OCI-M2 (cell line): Measurements from ENCODE around the gene BBS9.

ENCODE experiments used
- DNase-seq: peaks from one replicate; lab custom pipeline; 2025; ENCODE audit not compliant: unreplicated experiment; lab: John Stamatoyannopoulos, UW

BBS9 gene

GRCh38 chr7:33642312-33642711, 512.9 kb downstream of the BBS9 start:
- DNase-seq: no peak

GRCh38 chr7:33643530-33643929, 514.2 kb downstream of the BBS9 start:
- no peak for DNase-seq

- no peak for DNase-seq
These were observed 515.1 kb downstream of the BBS9 start for GRCh38 chr7:33644489-33644888.

GRCh38 chr7:33645104-33645503, 515.7 kb downstream of the BBS9 start:
- no peak for DNase-seq

DNA sequence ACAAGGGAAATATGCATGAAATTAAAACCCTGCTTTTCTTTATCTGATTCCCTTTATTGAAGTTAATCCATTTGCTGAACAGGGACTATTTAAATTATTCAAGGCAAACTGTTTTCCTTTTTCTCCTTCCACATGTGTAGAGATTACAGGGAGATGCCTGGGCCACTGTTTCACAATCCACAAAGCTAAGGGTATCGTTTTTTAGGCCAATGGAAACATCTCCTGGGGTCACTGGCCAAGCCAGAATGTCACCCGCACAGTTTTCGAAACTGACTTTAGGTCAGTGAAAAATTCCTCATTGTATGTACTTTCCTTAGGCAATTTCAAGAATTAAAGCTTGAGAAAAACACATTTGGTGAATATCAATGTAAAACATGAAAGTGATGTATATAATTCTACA, 516.8 kb downstream of the BBS9 start:
- no peak for DNase-seq

GRCh38 chr7:33646891-33647391, 517.6 kb downstream of the BBS9 start:
- no peak for DNase-seq

DNA sequence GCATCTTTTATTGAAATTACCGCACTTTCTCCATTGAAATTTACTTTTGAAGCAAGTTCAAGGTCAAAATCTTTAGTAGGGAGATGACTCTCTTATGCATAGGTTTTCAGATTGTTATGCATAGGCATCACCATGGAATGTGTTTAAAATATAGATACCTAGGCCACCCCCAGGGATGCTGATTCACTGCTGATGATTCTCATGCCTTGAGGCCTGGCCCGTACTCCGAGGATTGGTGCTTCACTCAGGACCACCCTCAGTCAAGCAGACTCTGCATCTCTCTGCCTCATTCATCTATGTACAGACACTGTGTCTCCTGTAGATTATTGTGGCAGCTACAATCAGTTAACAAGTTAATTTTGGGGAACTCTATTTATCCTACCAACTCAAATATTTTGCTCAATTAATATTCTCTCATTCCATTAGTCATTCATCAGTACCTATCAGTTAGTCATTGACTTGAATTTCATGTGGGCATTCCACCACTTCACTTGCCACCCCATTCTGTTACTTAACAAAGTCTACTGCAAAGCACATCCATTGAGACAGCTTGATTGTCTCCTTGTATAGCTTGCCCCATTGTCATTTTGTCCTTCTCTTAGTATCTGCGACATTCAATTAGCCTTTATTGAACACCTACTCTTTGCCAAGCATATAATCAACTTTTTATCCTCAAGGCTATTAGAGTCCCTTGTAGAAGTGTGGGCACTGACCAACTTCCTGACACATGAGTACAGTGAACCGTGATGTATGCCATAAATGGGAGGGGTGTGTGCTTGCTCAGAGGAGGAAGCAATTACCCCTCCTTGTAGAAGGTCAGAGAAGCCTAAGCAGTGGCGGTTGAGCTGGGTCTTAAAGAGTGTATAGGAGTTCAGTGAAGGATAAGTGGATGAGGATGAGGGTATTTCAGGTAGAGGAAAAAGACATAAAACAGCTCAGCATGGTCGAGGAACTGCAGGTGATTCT, 520.4 kb downstream of the BBS9 start:
- DNase-seq: no peak

DNA sequence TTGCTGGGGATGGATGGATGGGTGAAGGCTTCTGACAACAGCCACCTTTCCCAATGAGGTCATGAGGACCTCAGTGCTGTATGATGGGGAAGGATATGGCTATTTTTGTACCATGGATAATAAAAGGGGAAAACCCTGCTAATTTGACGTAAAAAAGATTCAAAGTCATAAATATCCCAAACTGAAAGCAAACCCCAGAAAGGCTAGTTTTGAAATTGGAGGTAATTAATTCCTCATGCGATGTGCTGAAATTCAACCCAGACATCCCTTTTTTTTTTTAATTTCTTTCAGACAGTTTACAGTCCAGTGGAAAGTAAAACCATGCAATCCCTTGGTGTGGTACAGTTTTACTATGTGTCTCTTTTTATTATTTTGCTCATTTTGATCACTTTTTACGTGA, 521.5 kb downstream of the BBS9 start:
- DNase-seq: no peak

DNA sequence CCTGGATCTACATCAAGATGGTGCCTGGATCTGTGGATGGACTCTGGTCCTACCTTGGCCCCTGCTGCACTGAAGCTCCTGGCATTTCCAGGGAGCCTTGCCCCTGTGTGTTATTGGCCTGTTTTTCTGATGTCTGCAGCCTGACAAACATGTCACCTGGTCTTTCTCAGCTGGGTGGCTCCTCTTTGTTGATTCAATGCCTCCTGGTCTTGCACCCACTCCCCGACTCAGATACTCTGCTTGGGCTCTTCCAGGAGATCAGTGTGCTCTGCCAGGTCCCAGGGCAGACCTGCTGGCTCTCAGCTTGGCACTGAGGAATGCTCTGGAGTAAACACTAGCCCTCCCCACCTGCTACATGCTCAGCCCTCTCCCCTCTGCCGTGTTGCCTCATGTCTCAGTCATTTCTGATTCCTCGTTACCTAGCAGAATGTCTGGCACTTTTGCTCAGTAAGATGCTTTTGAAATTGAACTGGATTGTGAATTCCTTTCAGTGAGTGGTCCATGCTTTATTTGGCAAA, 522.7 kb downstream of the BBS9 start:
- DNase-seq: no peak

- DNase-seq: no peak
These were observed 525.3 kb downstream of the BBS9 start for GRCh38 chr7:33654676-33655075.
